Trophoblast cell (in vitro differentiated cells and primary cell): ENCODE data around the gene MYBPH. TPM values are rescaled to one million over a fixed set of nuclear protein-coding genes. Genes with fewer than 3 reads are reported as not detected.

ENCODE experiments used
- DNase-seq, 2 donors: peaks; one replicate each; pipeline ENCODE4 v3.0.0-alpha.2; 2016
- H2AFZ ChIP-seq: 2 replicates; pipeline ENCODE4 v1.6.1; 2013; ENCODE audit warnings: low read length, moderate library complexity, mild to moderate bottlenecking; ENCODE audit not compliant: insufficient read depth, poor library complexity
- H2AK5ac ChIP-seq: 2 replicates; pipeline ENCODE4 v1.6.1; 2013; ENCODE audit warnings: mild to moderate bottlenecking, low read length
- H2BK120ac ChIP-seq: 2 replicates; pipeline ENCODE4 v1.6.1; 2013; ENCODE audit warnings: low read length, mild to moderate bottlenecking, moderate library complexity; ENCODE audit not compliant: insufficient read depth, poor library complexity
- H2BK12ac ChIP-seq: 2 replicates; pipeline ENCODE4 v1.6.1; 2013; ENCODE audit warnings: mild to moderate bottlenecking, low read length, moderate library complexity
- H2BK5ac ChIP-seq: 2 replicates; pipeline ENCODE4 v1.6.1; 2013; ENCODE audit warnings: low read length, low read depth, moderate library complexity, mild to moderate bottlenecking; ENCODE audit not compliant: poor library complexity
- H3K14ac ChIP-seq: 2 replicates; pipeline ENCODE4 v1.6.1; 2013; ENCODE audit warnings: mild to moderate bottlenecking, low read length
- H3K18ac ChIP-seq: 2 replicates; pipeline ENCODE4 v1.6.1; 2013; ENCODE audit warnings: mild to moderate bottlenecking, low read length
- H3K23ac ChIP-seq: 2 replicates; pipeline ENCODE4 v1.6.1; 2013; ENCODE audit warnings: low read length
- H3K27ac ChIP-seq: 2 replicates; pipeline ENCODE4 v1.5.1; 2013; ENCODE audit warnings: low read depth, mild to moderate bottlenecking, inconsistent platforms, low read length, moderate library complexity
- H3K27me3 ChIP-seq: 2 replicates; pipeline ENCODE4 v1.6.1; 2013; ENCODE audit warnings: inconsistent platforms, mild to moderate bottlenecking, low read length, moderate library complexity; ENCODE audit not compliant: insufficient read depth
- H3K36me3 ChIP-seq, 2 experiments: 1 replicate in 1 of 2; 2 replicates in 1 of 2; pipeline ENCODE4 v1.6.1; 2013; ENCODE audit warnings: low read length in 2 of 2, mild to moderate bottlenecking in 2 of 2, moderate library complexity in 1 of 2; ENCODE audit not compliant: insufficient read depth in 2 of 2, control insufficient read depth in 1 of 2
- H3K4ac ChIP-seq: 2 replicates; pipeline ENCODE4 v1.6.1; 2013; ENCODE audit warnings: low read depth, mild to moderate bottlenecking, low read length, moderate library complexity
- H3K4me1 ChIP-seq, 2 experiments: 1 replicate in 1 of 2; 2 replicates in 1 of 2; pipeline ENCODE4 v1.6.1; 2013; ENCODE audit warnings: low read length in 2 of 2, mild to moderate bottlenecking in 2 of 2, moderate library complexity in 1 of 2; ENCODE audit not compliant: insufficient read depth in 2 of 2, control insufficient read depth in 1 of 2
- H3K4me2 ChIP-seq: 2 replicates; pipeline ENCODE4 v1.6.1; 2013; ENCODE audit warnings: inconsistent platforms, mild to moderate bottlenecking, low read length, moderate library complexity
- H3K4me3 ChIP-seq: 2 replicates; pipeline ENCODE4 v1.5.1; 2013; ENCODE audit warnings: mild to moderate bottlenecking, low read depth, low read length, inconsistent platforms
- H3K79me1 ChIP-seq: one replicate; pipeline ENCODE4 v1.6.1; 2013; ENCODE audit warnings: low read length
- H3K79me2 ChIP-seq: 2 replicates; pipeline ENCODE4 v1.6.1; 2013; ENCODE audit warnings: low read length, mild to moderate bottlenecking; ENCODE audit not compliant: control insufficient read depth, insufficient read depth, poor library complexity
- H3K9ac ChIP-seq: 2 replicates; pipeline ENCODE4 v1.6.1; 2013; ENCODE audit warnings: mild to moderate bottlenecking, low read length
- H3K9me3 ChIP-seq: 2 replicates; pipeline ENCODE4 v1.6.1; 2013; ENCODE audit warnings: low read depth, mild to moderate bottlenecking, control low read depth, inconsistent platforms, low read length; ENCODE audit not compliant: insufficient read depth
- H4K12ac ChIP-seq: 2 replicates; pipeline ENCODE4 v1.6.1; 2013; ENCODE audit warnings: low read depth, mild to moderate bottlenecking, low read length, moderate library complexity
- H4K8ac ChIP-seq: 2 replicates; pipeline ENCODE4 v1.6.1; 2013; ENCODE audit warnings: low read depth, mild to moderate bottlenecking, low read length, moderate library complexity
- H4K91ac ChIP-seq: one replicate; pipeline ENCODE4 v1.6.1; 2013; ENCODE audit warnings: low read depth, mild to moderate bottlenecking, low read length, moderate library complexity
- WGBS: extraction: QIAGEN DNeasy Blood & Tissue Kit; methylation state at CpG from one replicate; pipeline ENCODE4 v1.1.7; 2013; ENCODE audit warnings: missing lambda C conversion rate; ENCODE audit not compliant: insufficient read length, insufficient coverage; ENCODE audit errors: extremely low coverage; 5-methylcytosine and 5-hydroxymethylcytosine counted together
- polyA plus RNA-seq: library from polyadenylated mRNA; stranded (reverse); fragments of 200-250 nt; gene quantifications from 2 replicates; pipeline ENCODE4 v1.2.3, GENCODE V29; 2013

The MYBPH gene, protein sequence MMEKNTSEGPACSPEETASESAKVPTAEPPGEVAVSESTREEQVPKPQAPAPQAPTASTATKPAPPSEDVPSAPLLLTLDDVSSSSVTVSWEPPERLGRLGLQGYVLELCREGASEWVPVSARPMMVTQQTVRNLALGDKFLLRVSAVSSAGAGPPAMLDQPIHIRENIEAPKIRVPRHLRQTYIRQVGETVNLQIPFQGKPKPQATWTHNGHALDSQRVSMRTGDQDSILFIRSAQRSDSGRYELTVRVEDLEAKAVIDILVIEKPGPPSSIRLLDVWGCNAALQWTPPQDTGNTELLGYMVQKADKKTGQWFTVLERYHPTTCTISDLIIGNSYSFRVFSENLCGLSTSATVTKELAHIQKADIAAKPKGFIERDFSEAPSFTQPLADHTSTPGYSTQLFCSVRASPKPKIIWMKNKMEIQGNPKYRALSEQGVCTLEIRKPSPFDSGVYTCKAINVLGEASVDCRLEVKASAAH
- not detected in 2 replicates for polyA plus RNA-seq

DNA sequence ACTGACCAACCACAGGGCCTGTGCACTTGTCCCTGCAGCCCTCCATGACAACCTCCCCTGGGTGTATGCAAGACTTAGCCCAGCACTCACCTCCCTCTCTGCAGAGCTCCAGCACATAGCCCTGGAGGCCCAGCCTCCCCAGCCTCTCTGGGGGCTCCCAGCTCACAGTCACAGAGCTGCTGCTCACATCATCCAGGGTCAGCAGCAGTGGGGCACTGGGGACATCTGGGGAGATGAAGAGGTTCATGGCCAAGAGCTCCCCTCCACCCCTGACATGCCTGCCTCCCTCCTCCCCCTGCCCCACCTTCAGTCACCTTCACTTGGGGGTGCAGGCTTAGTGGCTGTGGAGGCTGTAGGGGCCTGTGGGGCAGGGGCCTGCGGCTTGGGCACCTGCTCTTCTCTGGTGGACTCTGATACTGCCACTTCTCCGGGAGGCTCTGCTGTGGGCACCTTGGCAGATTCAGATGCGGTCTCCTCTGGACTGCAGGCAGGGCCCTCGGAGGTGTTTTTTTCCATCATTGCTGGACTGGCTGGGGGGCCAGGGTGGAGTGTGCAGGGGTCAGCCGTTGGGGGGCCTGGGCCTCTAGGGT is at the start of gene MYBPH:
Gene MYBPH, minus strand, starts transcription at position 590 of the 590 bp plus-strand sequence. Its CDS starts 71 bp downstream, at position 519.
- no peak within 1 kb of the TSS for H3K23ac ChIP-seq
- H2AK5ac ChIP-seq: no peak within 1 kb of the TSS
- H3K9me3 ChIP-seq: peaks cover 5% of the 10 kb centered on the region
- H3K14ac ChIP-seq: no peak within 1 kb of the TSS
- H4K8ac ChIP-seq: no peak within 1 kb of the TSS
- no peak within 1 kb of the TSS for H3K27ac ChIP-seq
- no peak within 1 kb of the TSS for H2BK12ac ChIP-seq
- H3K36me3 ChIP-seq: no peaks in the 10 kb centered on the region
- H3K79me2 ChIP-seq: no peaks in the 10 kb centered on the region
- WGBS: no CpG with 5 or more reads among the region's 5 CpGs
- H2AFZ ChIP-seq: no peak within 1 kb of the TSS
- no peak within 1 kb of the TSS for H3K4me3 ChIP-seq
- no peak within 1 kb of the TSS for H2BK120ac ChIP-seq
- H4K12ac ChIP-seq: no peak within 1 kb of the TSS
- H3K79me1 ChIP-seq: no peaks in the 10 kb centered on the region
- no peaks in the 10 kb centered on the region for H3K27me3 ChIP-seq
- no peak within 1 kb of the TSS for H3K18ac ChIP-seq
- no peak within 1 kb of the TSS for H3K4me2 ChIP-seq
- H3K4me1 ChIP-seq: no peaks in the 10 kb centered on the region
- no peak within 1 kb of the TSS for H3K9ac ChIP-seq
- DNase-seq: no peak
- H2BK5ac ChIP-seq: no peak within 1 kb of the TSS
- no peak within 1 kb of the TSS for H4K91ac ChIP-seq
- H3K4ac ChIP-seq: no peak within 1 kb of the TSS

DNA sequence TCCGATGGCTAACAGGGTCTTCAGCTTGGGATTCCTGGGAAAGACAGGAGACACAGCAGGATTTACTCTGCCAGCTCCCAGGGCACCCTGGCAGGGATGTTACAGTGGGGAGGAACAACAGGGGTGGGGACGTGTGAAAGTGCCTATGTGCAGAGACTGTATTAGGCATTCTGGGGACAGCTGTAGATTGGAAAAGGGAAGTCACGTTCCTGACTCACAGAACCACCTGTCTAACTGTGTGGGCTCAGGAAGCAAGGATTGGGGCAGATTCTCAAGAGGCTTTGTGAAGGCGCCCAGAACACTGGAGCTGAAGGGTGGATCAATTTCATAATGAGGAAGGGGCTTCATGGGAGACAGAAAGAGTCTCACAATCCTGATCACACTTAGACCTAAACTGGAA is 49.4 kb upstream of the MYBPH start:
- Histone ChIP-seq H4K12ac (no peak overlapping the region), H2AFZ (no peak overlapping the region), H3K27me3 (no peaks in the 10 kb centered on the region), H3K9ac (no peak overlapping the region), H2BK120ac (no peak overlapping the region), H3K23ac (no peak overlapping the region), H3K18ac (no peak overlapping the region), H3K4me3 (no peak overlapping the region), H3K4me2 (no peak overlapping the region), H2AK5ac (no peak overlapping the region), H3K36me3 (no peaks in the 10 kb centered on the region), H3K27ac (no peak overlapping the region), H3K14ac (no peak overlapping the region), H2BK12ac (no peak overlapping the region), H4K8ac (no peak overlapping the region), H4K91ac (no peak overlapping the region), H3K79me1 (no peaks in the 10 kb centered on the region), H3K9me3 (peaks cover 4% of the 10 kb centered on the region), H3K4me1 (peaks cover 0 to 2% of the 10 kb centered on the region in 2 experiments), H3K4ac (no peak overlapping the region), H3K79me2 (no peaks in the 10 kb centered on the region), H2BK5ac (no peak overlapping the region)
- no CpG with 5 or more reads among the region's 4 CpGs for WGBS
- DNase-seq: no peak

DNA sequence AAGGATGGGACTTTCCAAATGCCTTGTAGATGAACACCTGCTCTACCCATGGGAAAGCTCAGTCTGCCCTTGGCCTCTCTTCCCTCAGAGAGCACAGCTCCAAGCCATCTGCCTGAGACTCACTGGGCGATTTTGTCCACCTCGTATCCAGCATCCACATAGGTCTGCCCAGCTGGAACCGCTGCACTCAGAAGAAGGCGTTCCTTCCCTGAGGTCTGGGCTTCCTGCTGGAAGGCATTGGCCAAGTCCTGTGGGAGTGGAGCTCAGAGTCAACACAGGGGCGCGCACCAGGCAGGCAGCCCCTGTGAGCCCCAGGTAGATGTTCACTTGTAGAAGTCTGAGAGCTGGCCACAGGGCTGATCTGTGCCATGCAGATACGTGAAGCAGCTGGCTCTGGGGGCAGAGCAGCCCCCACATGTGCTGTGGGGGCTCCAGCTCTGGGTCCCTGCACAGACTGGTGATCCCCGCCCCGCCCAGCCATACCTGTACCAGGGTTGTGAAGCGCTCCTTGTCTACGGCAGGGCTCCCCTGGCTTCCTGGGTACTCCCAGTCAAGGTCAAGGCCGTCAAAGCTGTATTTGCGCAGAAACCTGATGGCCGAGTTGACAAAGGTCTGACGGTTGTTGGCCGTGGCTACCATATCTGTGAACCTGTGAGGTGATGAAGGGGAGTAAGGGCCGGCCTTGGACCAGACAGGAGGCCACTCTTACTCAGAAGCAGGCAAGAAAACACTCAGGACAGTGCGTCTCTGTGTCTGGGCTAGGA is 47.6 kb upstream of the MYBPH start:
- no peak overlapping the region for H3K23ac ChIP-seq
- H2AK5ac ChIP-seq: no peak overlapping the region
- H2AFZ ChIP-seq: no peak overlapping the region
- H3K36me3 ChIP-seq: no peaks in the 10 kb centered on the region
- H3K4ac ChIP-seq: no peak overlapping the region
- H3K79me1 ChIP-seq: no peaks in the 10 kb centered on the region
- H3K4me3 ChIP-seq: no peak overlapping the region
- no peak overlapping the region for H4K8ac ChIP-seq
- no peak overlapping the region for H3K9ac ChIP-seq
- H2BK120ac ChIP-seq: no peak overlapping the region
- H2BK5ac ChIP-seq: no peak overlapping the region
- peaks cover 4% of the 10 kb centered on the region for H3K9me3 ChIP-seq
- no peaks in the 10 kb centered on the region for H3K27me3 ChIP-seq
- no peak overlapping the region for H3K4me2 ChIP-seq
- H2BK12ac ChIP-seq: no peak overlapping the region
- H4K12ac ChIP-seq: no peak overlapping the region
- no peak overlapping the region for H3K18ac ChIP-seq
- WGBS: no CpG with 5 or more reads among the region's 18 CpGs
- no peak overlapping the region for H3K14ac ChIP-seq
- no peak for DNase-seq
- no peaks in the 10 kb centered on the region for H3K79me2 ChIP-seq
- no peak overlapping the region for H4K91ac ChIP-seq
- H3K4me1 ChIP-seq: no peaks in the 10 kb centered on the region
- no peak overlapping the region for H3K27ac ChIP-seq

DNA sequence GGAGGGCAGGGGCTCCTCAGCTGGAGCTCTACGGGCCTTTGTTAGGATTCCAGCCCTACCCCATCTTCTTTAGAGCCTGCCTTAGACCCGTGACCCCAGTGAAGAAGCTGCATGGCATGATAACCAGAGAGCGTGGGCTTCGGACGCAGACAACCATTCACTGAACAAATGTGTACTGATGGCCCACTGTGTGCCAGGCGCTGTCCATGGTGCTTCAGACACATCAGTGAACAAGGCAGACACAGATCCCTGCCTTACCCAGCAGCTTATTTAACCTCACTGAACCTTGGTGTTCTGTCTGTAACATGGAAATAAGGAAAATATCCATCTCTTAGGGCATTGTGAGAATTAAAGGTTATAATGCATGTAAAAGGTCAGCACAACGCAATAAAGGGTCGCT is 44.3 kb upstream of the MYBPH start:
- Histone ChIP-seq H3K79me2 (no peaks in the 10 kb centered on the region), H3K9ac (no peak overlapping the region), H3K9me3 (peaks cover 2% of the 10 kb centered on the region), H3K36me3 (no peaks in the 10 kb centered on the region), H4K12ac (no peak overlapping the region), H2AFZ (no peak overlapping the region), H3K27me3 (no peaks in the 10 kb centered on the region), H3K4me1 (no peaks in the 10 kb centered on the region), H2AK5ac (no peak overlapping the region), H3K23ac (no peak overlapping the region), H2BK120ac (no peak overlapping the region), H3K4ac (no peak overlapping the region), H3K4me2 (no peak overlapping the region), H4K8ac (no peak overlapping the region), H3K79me1 (no peaks in the 10 kb centered on the region), H2BK12ac (no peak overlapping the region), H4K91ac (no peak overlapping the region), H3K4me3 (no peak overlapping the region), H3K27ac (no peak overlapping the region), H3K14ac (no peak overlapping the region), H3K18ac (no peak overlapping the region), H2BK5ac (no peak overlapping the region)
- WGBS: no CpG with 5 or more reads among the region's 8 CpGs
- no peak for DNase-seq
